ENCODE data around the gene NEXN. TPM values are rescaled to one million over a fixed set of nuclear protein-coding genes. Genes with fewer than 3 reads are reported as not detected.
A peak's percentile ranks its signal among the peaks of the same experiment; 100 is the strongest.

Gene NEXN
- total RNA-seq, 4 donors from 2014 or later = 142 to 359 (median 213) TPM

DNA sequence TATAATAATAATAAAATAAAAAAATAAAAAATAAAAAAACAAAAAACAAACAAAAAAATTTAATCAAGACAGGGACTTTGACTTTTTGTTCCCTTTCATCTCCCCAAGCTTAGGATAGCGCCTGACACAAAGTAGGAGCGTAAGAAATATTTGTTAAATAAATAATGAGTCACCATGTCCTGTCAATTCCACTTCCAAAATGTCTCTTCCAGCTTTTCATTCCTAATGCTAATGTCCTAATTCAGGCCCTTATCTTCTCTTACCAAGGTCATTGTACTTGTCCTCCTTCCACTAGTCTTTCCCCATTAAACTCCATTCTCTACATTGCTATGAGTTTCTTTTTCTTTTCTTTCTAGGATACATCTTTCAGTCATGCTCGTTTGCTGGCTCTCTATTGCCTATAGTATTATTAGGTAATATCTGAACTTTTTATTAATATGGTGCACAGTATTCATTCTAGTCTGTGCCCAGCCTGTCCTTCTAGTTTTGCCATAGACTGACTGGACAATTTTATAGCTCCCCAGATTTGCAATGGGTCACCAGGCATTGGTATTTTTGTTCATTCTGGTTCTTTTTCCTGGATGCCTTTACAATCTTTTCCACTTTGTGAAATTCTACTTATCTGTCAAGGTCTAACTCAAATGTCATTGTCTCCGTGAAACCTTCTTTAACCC, 11.4 kb downstream of the NEXN start:
- TF ChIP-seq POLR2A (IDR thresholded peaks at IDR 0.05) = no peak
- no peak for TF ChIP-seq EP300 (IDR thresholded peaks at IDR 0.05)
- TF ChIP-seq, protein P1, sequence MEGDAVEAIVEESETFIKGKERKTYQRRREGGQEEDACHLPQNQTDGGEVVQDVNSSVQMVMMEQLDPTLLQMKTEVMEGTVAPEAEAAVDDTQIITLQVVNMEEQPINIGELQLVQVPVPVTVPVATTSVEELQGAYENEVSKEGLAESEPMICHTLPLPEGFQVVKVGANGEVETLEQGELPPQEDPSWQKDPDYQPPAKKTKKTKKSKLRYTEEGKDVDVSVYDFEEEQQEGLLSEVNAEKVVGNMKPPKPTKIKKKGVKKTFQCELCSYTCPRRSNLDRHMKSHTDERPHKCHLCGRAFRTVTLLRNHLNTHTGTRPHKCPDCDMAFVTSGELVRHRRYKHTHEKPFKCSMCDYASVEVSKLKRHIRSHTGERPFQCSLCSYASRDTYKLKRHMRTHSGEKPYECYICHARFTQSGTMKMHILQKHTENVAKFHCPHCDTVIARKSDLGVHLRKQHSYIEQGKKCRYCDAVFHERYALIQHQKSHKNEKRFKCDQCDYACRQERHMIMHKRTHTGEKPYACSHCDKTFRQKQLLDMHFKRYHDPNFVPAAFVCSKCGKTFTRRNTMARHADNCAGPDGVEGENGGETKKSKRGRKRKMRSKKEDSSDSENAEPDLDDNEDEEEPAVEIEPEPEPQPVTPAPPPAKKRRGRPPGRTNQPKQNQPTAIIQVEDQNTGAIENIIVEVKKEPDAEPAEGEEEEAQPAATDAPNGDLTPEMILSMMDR (IDR thresholded peaks at IDR 0.05) = no peak
- no peak for TF ChIP-seq POLR2AphosphoS5 (IDR thresholded peaks at IDR 0.05)
- H3K4me1 ChIP-seq = peaks cover 0 to 55% (median 6%) of the 10 kb centered on the region in 3 donors
- peak overlapping the region in 3 of 4 donors; percentile 48 to 61 (median 53) for H3K27ac ChIP-seq

GRCh38 chr1:77900687-77901293, 12.4 kb downstream of the NEXN start:
- peak overlapping the region; percentile 13 to 36 for H3K4me3 ChIP-seq
- peaks cover 0 to 54% (median 6%) of the 10 kb centered on the region in 3 donors for H3K4me1 ChIP-seq
- peak overlapping the region in 3 of 4 donors; percentile 48 to 61 (median 53) for H3K27ac ChIP-seq

More for the DNA sequence above, 11.4 kb downstream of the NEXN start:
- ATAC-seq = no peak
- Histone ChIP-seq H3K9me3 (no peaks in the 10 kb centered on the region), H3K36me3 (peaks cover 0 to 6% of the 10 kb centered on the region in 2 donors), H3K4me3 (peak overlapping the region; percentile 13 to 19), H3K27me3 (no peaks in the 10 kb centered on the region)
- 47 to 55% methylated on average over 4 of the region's 4 CpGs for WGBS, 2 donors (ENCODE audit: low coverage in 1 of 2)

DNA sequence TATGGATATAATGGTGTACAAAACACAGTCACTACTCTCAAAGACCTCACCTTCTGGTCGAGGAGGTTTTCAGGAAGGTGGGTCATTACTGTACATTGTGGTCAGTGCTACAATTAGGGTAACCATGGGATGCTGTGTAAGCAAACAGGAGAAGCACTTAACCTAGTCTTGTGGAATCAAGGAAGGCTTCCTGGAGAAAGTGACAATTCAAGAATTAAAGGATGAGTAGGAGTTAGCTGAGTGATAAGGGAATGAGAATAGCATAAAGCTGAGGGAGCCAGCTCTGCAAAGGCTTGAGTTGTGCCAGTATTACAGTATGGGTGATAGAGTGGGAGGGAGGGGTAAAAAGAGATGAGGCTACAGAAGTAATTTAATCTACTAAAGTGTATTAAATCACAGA, 17.2 kb downstream of the NEXN start:
- Histone ChIP-seq H3K36me3 (peaks cover 0 to 13% of the 10 kb centered on the region in 2 donors), H3K4me3 (no peak overlapping the region), H3K9me3 (no peaks in the 10 kb centered on the region), H3K27me3 (no peaks in the 10 kb centered on the region), H3K27ac (no peak overlapping the region), H3K4me1 (peaks cover 0 to 54% (median 2%) of the 10 kb centered on the region in 3 donors)
- WGBS, 2 donors (ENCODE audit: low coverage in 1 of 2) = 82 to 89% methylated on average over 1 of the region's 1 CpG
- TF ChIP-seq EP300 (IDR thresholded peaks at IDR 0.05) (no peak), POLR2AphosphoS5 (IDR thresholded peaks at IDR 0.05) (no peak), POLR2A (IDR thresholded peaks at IDR 0.05) (no peak)
- TF ChIP-seq, protein P1 (IDR thresholded peaks at IDR 0.05) = no peak
- ATAC-seq = no peak

More at GRCh38 chr1:77900687-77901293, 12.4 kb downstream of the NEXN start:
- peaks cover 0 to 6% of the 10 kb centered on the region in 2 donors for H3K36me3 ChIP-seq
- H3K9me3 ChIP-seq = no peaks in the 10 kb centered on the region
- H3K27me3 ChIP-seq = no peaks in the 10 kb centered on the region
- TF ChIP-seq, protein P1 (IDR thresholded peaks at IDR 0.05) = peak; percentile 34 to 67 (median 59)
- TF ChIP-seq POLR2AphosphoS5 (IDR thresholded peaks at IDR 0.05) = no peak
- 4 to 7% methylated on average over 3 to 4 of the region's 4 CpGs for WGBS, 2 donors (ENCODE audit: low coverage in 1 of 2)
- no peak for ATAC-seq

DNA sequence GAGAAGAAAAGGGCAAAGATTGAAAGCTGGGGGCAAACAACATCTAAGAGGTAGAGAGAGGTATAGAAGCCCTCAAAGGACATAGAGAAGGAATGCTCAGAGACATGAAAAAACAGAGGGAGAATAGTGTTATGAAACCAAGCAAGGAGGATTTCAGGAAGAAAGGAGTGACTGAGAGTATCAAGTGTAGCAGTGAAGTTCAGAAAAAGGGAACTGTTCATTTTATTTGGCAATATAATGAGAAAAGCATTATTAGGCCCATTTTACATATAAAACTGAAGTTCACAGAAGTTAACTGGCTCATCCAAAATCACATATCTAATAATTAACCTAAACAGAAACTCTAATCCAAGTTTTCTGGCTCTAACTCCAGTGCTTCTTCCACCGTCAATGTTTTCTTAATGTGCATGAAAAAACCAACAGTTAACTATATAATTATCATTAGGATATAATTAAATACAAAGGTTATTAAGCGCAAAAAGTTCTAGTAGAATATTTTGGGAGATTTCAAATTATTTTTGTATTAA, 17.7 kb downstream of the NEXN start:
- Histone ChIP-seq H3K4me1 (peaks cover 0 to 49% (median 2%) of the 10 kb centered on the region in 3 donors), H3K27ac (no peak overlapping the region)
- 59 to 64% methylated on average over 2 of the region's 2 CpGs for WGBS, 2 donors (ENCODE audit: low coverage in 1 of 2)

More for the DNA sequence above, 17.7 kb downstream of the NEXN start:
- Histone ChIP-seq H3K36me3 (peaks cover 0 to 15% of the 10 kb centered on the region in 2 donors), H3K9me3 (no peaks in the 10 kb centered on the region), H3K4me3 (no peak overlapping the region), H3K27me3 (no peaks in the 10 kb centered on the region)
- no peak for ATAC-seq
- TF ChIP-seq, protein P1 (IDR thresholded peaks at IDR 0.05) = no peak
- TF ChIP-seq EP300 (IDR thresholded peaks at IDR 0.05) = no peak
- TF ChIP-seq POLR2AphosphoS5 (IDR thresholded peaks at IDR 0.05) = no peak
- no peak for TF ChIP-seq POLR2A (IDR thresholded peaks at IDR 0.05)
